Mammary epithelial cell (primary cell): ENCODE data around the gene DISP2.

ENCODE experiments used
- CTCF ChIP-seq, 2 donors: IDR thresholded peaks in 1 of 2; conservative IDR thresholded peaks in 1 of 2; 2 replicates each; pipeline ENCODE4 v1.5.1; 2011 to 2012; ENCODE audit warnings: inconsistent platforms in 2 of 2, low read length in 2 of 2, mild to moderate bottlenecking in 2 of 2, control low read depth in 1 of 2, low read depth in 1 of 2; ENCODE audit not compliant: insufficient read depth in 1 of 2; ENCODE audit errors: extremely low read depth in 1 of 2
- EZH2 ChIP-seq: IDR thresholded peaks from 2 replicates; pipeline ENCODE4 v1.6.1; 2012; ENCODE audit warnings: low read length, inconsistent platforms, borderline replicate concordance

GRCh38 chr15:40334941-40335795, 22.9 kb upstream of the DISP2 start:
- TF ChIP-seq CTCF (conservative IDR thresholded peaks at IDR 0.05 in 1 of 2, IDR thresholded peaks at IDR 0.05 in 1 of 2; ENCODE audit: extremely low read depth in 1 of 2, insufficient read depth in 1 of 2, low read depth in 1 of 2, low read length in 2 of 2) (no peak), EZH2 (no peak)
